Smooth muscle cell (in vitro differentiated cells): ENCODE measurements around the gene FRYL. TPM values are rescaled to one million over a fixed set of nuclear protein-coding genes. Genes with fewer than 3 reads are reported as not detected.

Experiments used
- DNase-seq: peaks from one replicate; lab custom pipeline; 2025; ENCODE audit not compliant: unreplicated experiment; lab: John Stamatoyannopoulos, UW
- H2AFZ ChIP-seq: fragments of 200-600 bp; sonication (generic); 2 replicates; pipeline ENCODE4 v1.6.0; 2016; ENCODE audit warnings: antibody characterized with exemption, low read depth, mild to moderate bottlenecking
- H3F3A ChIP-seq: fragments of 200-600 bp; sonication (generic); 2 replicates; pipeline ENCODE4 v1.6.0; 2017; ENCODE audit warnings: antibody characterized with exemption, low read depth
- H3K27ac ChIP-seq: fragments of 200-600 bp; sonication (generic); 2 replicates; pipeline ENCODE4 v1.5.1; 2016; ENCODE audit warnings: low read depth, mild to moderate bottlenecking
- H3K27me3 ChIP-seq: fragments of 200-600 bp; sonication (generic); 2 replicates; pipeline ENCODE4 v1.6.1; 2016; ENCODE audit warnings: low read depth, mild to moderate bottlenecking
- H3K36me3 ChIP-seq: fragments of 200-600 bp; sonication (generic); 2 replicates; pipeline ENCODE4 v1.5.1; 2016; ENCODE audit warnings: low read depth
- H3K4me1 ChIP-seq: fragments of 200-600 bp; sonication (generic); 2 replicates; pipeline ENCODE4 v1.5.1; 2016; ENCODE audit warnings: low read depth
- H3K4me2 ChIP-seq: fragments of 200-600 bp; sonication (generic); 2 replicates; pipeline ENCODE4 v1.6.0; 2016; ENCODE audit warnings: mild to moderate bottlenecking
- H3K4me3 ChIP-seq: fragments of 200-600 bp; sonication (generic); 2 replicates; pipeline ENCODE4 v1.5.1; 2016; ENCODE audit warnings: mild to moderate bottlenecking
- H3K79me2 ChIP-seq: fragments of 200-600 bp; sonication (generic); 2 replicates; pipeline ENCODE4 v1.6.0; 2016; ENCODE audit warnings: low read depth, mild to moderate bottlenecking
- H3K9ac ChIP-seq: fragments of 200-600 bp; sonication (generic); 2 replicates; pipeline ENCODE4 v1.6.0; 2016; ENCODE audit warnings: low read depth
- H3K9me3 ChIP-seq: fragments of 200-600 bp; sonication (generic); replicated peaks from 2 replicates; pipeline ENCODE4 v1.5.1; 2016; ENCODE audit warnings: low read depth
- H4K20me1 ChIP-seq: fragments of 200-600 bp; sonication (generic); 2 replicates; pipeline ENCODE4 v1.6.0; 2016; ENCODE audit warnings: low read depth
- CTCF ChIP-seq: fragments of 200-600 bp; sonication (generic); IDR thresholded peaks from 2 replicates; pipeline ENCODE4 v1.5.1; 2017; ENCODE audit warnings: borderline replicate concordance, mild to moderate bottlenecking, antibody characterized with exemption; ENCODE audit not compliant: insufficient read depth, poor library complexity, severe bottlenecking
- WGBS: methylation state at CpG from one replicate; pipeline ENCODE4 v1.1.7; 2016; ENCODE audit warnings: low lambda C conversion rate; 5-methylcytosine and 5-hydroxymethylcytosine counted together
- polyA plus RNA-seq: library from polyadenylated mRNA; unstranded; fragments of >200 nt; fragmentation: Nextera tagmentation; extraction: Ambion mirVana; gene quantifications from 2 replicates; pipeline ENCODE4 v1.2.1, GENCODE V29; 2016
- total RNA-seq: library from RNA; depleted of rRNA; stranded (reverse); fragments of >200 nt; gene quantifications from 2 replicates; pipeline ENCODE4 v1.2.3, GENCODE V29; 2014

FRYL gene
- total and polyA plus RNA-seq, 2 experiments from 2014 or later = 14.9 to 56.6 TPM

- no peaks in the 10 kb centered on the region for H3K9me3 ChIP-seq
- no peak for TF ChIP-seq CTCF
- DNase-seq = no peak
- H3K4me2 ChIP-seq = no peak overlapping the region
- H3K36me3 ChIP-seq = no peaks in the 10 kb centered on the region
- H2AFZ ChIP-seq = no peak overlapping the region
- H3F3A ChIP-seq = peaks cover 10% of the 10 kb centered on the region
- H3K9ac ChIP-seq = no peak overlapping the region
- H3K4me3 ChIP-seq = no peak overlapping the region
- H4K20me1 ChIP-seq = no peaks in the 10 kb centered on the region
- H3K79me2 ChIP-seq = peaks cover 45% of the 10 kb centered on the region
- 93% methylated on average over 3 of the region's 3 CpGs for WGBS
- peaks cover 14% of the 10 kb centered on the region for H3K4me1 ChIP-seq
- no peak overlapping the region for H3K27ac ChIP-seq
- no peaks in the 10 kb centered on the region for H3K27me3 ChIP-seq
Observed at GRCh38 chr4:48705609-48706008, 74.5 kb downstream of the FRYL start.

GRCh38 chr4:48704091-48704802 lies 75.8 kb downstream of the FRYL start:
- peaks cover 42% of the 10 kb centered on the region for H3K79me2 ChIP-seq
- H3K9ac ChIP-seq = no peak overlapping the region
- TF ChIP-seq CTCF = no peak
- no peaks in the 10 kb centered on the region for H3K27me3 ChIP-seq
- H3F3A ChIP-seq = peaks cover 10% of the 10 kb centered on the region
- no peaks in the 10 kb centered on the region for H3K9me3 ChIP-seq
- H3K36me3 ChIP-seq = no peaks in the 10 kb centered on the region
- H4K20me1 ChIP-seq = no peaks in the 10 kb centered on the region
- H3K27ac ChIP-seq = peak overlapping the region; percentile 61
- 78% methylated on average over 4 of the region's 4 CpGs for WGBS
- no peak overlapping the region for H2AFZ ChIP-seq
- DNase-seq = no peak
- H3K4me3 ChIP-seq = no peak overlapping the region
- H3K4me2 ChIP-seq = no peak overlapping the region
- H3K4me1 ChIP-seq = peaks cover 20% of the 10 kb centered on the region

DNA sequence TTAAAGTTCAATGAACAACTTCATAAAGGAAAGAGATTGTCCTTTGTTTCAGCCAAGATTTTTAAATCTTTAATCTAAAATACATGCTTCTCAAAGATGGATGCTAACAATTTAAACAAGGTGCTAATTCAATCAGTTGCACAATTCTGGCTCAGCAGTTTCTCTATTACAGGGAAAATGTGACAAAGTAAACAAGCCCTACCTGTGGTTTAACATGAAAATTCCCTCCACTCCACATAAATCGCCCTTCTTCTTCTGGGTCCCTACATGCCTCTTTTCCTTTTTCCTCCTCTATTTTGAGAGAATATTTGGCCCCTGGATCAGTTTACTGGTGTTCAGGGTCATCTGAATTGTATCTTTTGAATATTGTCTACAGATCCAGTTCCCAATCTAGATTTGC lies 80.6 kb downstream of the FRYL start:
- peak overlapping the region; percentile 82 for H3K4me2 ChIP-seq
- DNase-seq = no peak
- TF ChIP-seq CTCF = no peak
- peak overlapping the region; percentile 95 for H3K9ac ChIP-seq
- WGBS = 39% methylated on average over 1 of the region's 1 CpG
- peaks cover 10% of the 10 kb centered on the region for H3F3A ChIP-seq
- no peaks in the 10 kb centered on the region for H3K9me3 ChIP-seq
- no peak overlapping the region for H2AFZ ChIP-seq
- peaks cover 44% of the 10 kb centered on the region for H3K79me2 ChIP-seq
- no peaks in the 10 kb centered on the region for H4K20me1 ChIP-seq
- peaks cover 42% of the 10 kb centered on the region for H3K4me1 ChIP-seq
- peak overlapping the region; percentile 38 for H3K4me3 ChIP-seq
- H3K27me3 ChIP-seq = no peaks in the 10 kb centered on the region
- peak overlapping the region; percentile 100 for H3K27ac ChIP-seq
- no peaks in the 10 kb centered on the region for H3K36me3 ChIP-seq
